Common myeloid progenitor, CD34-positive (primary cell): ENCODE results near the gene SPATA2L.

Experiments
- CTCF ChIA-PET: fragments of 350-600 bp; sonication (Branson Sonifier 250); formaldehyde crosslinking; loops from one replicate; lab custom pipeline; 2021; ENCODE audit warnings: antibody characterized with exemption; lab: Charles Lee
- POLR2A ChIA-PET: fragments of 350-600 bp; sonication (Branson Sonifier 250); formaldehyde crosslinking; loops from one replicate; lab custom pipeline; 2021; ENCODE audit warnings: antibody characterized with exemption; lab: Charles Lee
- DNase-seq, 3 donors: peaks; one replicate each; pipeline versions ENCODE4 v3.0.0 to v3.0.0-alpha.2; 2013
- H3K27ac ChIP-seq, 2 experiments: 1 replicate in 1 of 2; 2 replicates in 1 of 2; pipeline ENCODE4 v1.7.0; 2013; ENCODE audit warnings: inconsistent platforms in 2 of 2, low read length in 2 of 2, mild to moderate bottlenecking in 2 of 2, low read depth in 1 of 2, moderate library complexity in 1 of 2; ENCODE audit not compliant: severe bottlenecking in 2 of 2, insufficient read depth in 1 of 2, poor library complexity in 1 of 2
- H3K27me3 ChIP-seq, 5 experiments: replicated peaks in 2 of 5; 1 replicate in 3 of 5; 2 replicates in 2 of 5; pipeline versions ENCODE4 v1.6.1 to v1.7.0; 2013; ENCODE audit warnings: low read length in 4 of 5, mild to moderate bottlenecking in 2 of 5, moderate library complexity in 2 of 5, inconsistent platforms in 1 of 5; ENCODE audit not compliant: insufficient read depth in 5 of 5, control insufficient read depth in 4 of 5
- H3K36me3 ChIP-seq, 4 experiments: 1 replicate in 2 of 4; 2 replicates in 2 of 4; pipeline versions ENCODE4 v1.6.1 to v1.7.0; 2013; ENCODE audit warnings: low read length in 3 of 4, control low read depth in 1 of 4, mild to moderate bottlenecking in 1 of 4; ENCODE audit not compliant: control insufficient read depth in 4 of 4, insufficient read depth in 4 of 4
- H3K4me1 ChIP-seq, 4 experiments: 1 replicate in 3 of 4; 2 replicates in 1 of 4; pipeline versions ENCODE4 v1.6.1 to v1.7.1; 2013; ENCODE audit warnings: low read length in 3 of 4, mild to moderate bottlenecking in 3 of 4, control low read depth in 1 of 4, inconsistent platforms in 1 of 4, moderate library complexity in 1 of 4; ENCODE audit not compliant: control insufficient read depth in 4 of 4, insufficient read depth in 4 of 4; ENCODE audit errors: control extremely low read depth in 1 of 4
- H3K4me3 ChIP-seq, 7 experiments: 1 replicate in 4 of 7; 2 replicates in 3 of 7; pipeline versions ENCODE4 v1.5.1 to v1.7.0; 2013; ENCODE audit warnings: mild to moderate bottlenecking in 7 of 7, low read length in 6 of 7, moderate library complexity in 6 of 7, inconsistent platforms in 2 of 7, low read depth in 2 of 7, control low read depth in 1 of 7; ENCODE audit not compliant: insufficient read depth in 4 of 7, control insufficient read depth in 1 of 7; ENCODE audit errors: extremely low read depth in 1 of 7
- H3K9me3 ChIP-seq, 5 experiments: 1 replicate in 4 of 5; 2 replicates in 1 of 5; pipeline versions ENCODE4 v1.6.1 to v1.7.1; 2013; ENCODE audit warnings: low read length in 4 of 5, mild to moderate bottlenecking in 2 of 5, inconsistent platforms in 1 of 5, low read depth in 1 of 5, moderate library complexity in 1 of 5; ENCODE audit not compliant: control insufficient read depth in 4 of 5, insufficient read depth in 2 of 5; ENCODE audit errors: control extremely low read depth in 1 of 5
- WGBS: methylation state at CpG from one replicate; pipeline ENCODE4 v1.1.5; 2013; ENCODE audit not compliant: insufficient coverage; 5-methylcytosine and 5-hydroxymethylcytosine counted together

SPATA2L gene

DNA sequence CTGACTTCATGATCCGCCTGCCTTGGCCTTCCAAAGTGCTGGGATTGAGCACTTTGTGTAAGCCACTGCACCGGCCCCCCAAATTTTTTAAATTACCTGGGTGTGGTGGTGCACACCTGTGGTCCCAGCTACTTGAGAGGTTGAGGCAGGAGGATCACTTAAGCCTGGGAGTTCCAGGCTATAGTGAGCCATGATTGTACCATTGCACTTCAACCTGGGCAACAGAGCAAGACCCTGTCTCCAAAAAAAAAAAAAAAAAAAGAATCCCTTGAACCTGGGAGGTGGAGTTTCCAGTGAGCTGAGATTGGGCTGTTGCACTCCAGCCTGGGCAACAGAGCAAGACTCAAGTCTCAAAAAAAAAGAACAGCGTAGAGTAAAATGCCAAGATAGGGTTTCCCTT, 35.0 kb upstream of the SPATA2L start:
- ChIA-PET CTCF (interaction anchor here (0.7 to 1.1 kb wide), 2 partner anchors 13 to 973 kb away, joined by 3 to 5 read pairs; no protein-coding TSS in a partner anchor), POLR2A (interaction anchor here (1.3 kb wide), 1 partner anchor 14 kb away, joined by 6 read pairs; no protein-coding TSS in a partner anchor)
- Histone ChIP-seq H3K27ac (no peak overlapping the region), H3K36me3 (peaks cover 12 to 97% (median 77%) of the 10 kb centered on the region in 4 experiments), H3K27me3 (no peaks in the 10 kb centered on the region), H3K4me1 (no peaks in the 10 kb centered on the region), H3K4me3 (no peak overlapping the region), H3K9me3 (no peaks in the 10 kb centered on the region)
- no peak for DNase-seq
- 100% methylated on average over 2 of the region's 3 CpGs for WGBS

DNA sequence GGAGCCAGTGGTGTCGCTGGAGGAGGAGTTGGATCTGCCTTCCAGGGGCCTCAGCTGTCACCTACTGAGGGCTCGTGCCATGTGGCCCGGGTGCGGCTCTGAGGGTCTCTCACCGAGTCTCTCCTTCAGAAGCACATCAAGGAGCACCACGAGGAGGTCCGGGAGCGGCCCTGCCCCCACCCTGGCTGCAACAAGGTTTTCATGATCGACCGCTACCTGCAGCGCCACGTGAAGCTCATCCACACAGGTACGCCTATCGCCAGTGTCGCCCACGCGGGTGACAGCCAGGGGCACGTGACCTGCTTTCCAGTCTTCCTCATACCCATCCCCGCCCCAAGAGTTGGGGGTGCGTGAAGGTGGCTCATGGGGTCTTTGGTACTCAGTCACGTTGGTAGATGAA, 32.3 kb upstream of the SPATA2L start:
- DNase-seq, result no peak
- WGBS, result 90% methylated on average over 21 of the region's 21 CpGs
- peaks cover 12 to 99% (median 77%) of the 10 kb centered on the region in 4 experiments for H3K36me3 ChIP-seq
- H3K4me3 ChIP-seq, result no peak overlapping the region
- H3K9me3 ChIP-seq, result no peaks in the 10 kb centered on the region
- CTCF ChIA-PET, result interaction anchor here (2.4 kb wide), 1 partner anchor 27 kb away, joined by 7 read pairs; no protein-coding TSS in a partner anchor
- H3K27me3 ChIP-seq, result no peaks in the 10 kb centered on the region
- POLR2A ChIA-PET, result no interaction called here
- no peaks in the 10 kb centered on the region for H3K4me1 ChIP-seq
- no peak overlapping the region for H3K27ac ChIP-seq

DNA sequence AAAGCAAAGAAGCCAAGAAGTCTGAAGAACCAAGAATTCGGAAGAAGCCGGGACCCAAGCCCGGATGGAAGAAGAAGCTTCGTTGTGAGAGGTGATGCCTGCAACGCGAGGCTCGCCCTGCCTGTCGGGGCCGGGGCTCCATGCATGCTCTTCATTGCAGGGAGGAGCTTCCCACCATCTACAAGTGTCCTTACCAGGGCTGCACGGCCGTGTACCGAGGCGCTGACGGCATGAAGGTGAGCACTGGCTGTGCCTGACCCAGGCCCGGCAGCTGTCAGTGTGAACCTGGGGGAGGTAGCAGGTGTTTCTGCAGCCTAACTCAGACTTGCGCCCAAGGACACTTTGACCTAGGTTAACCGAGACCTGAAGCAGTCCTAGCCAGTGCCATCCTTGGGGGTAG, 31.8 kb upstream of the SPATA2L start:
- DNase-seq, result no peak
- no peaks in the 10 kb centered on the region for H3K27me3 ChIP-seq
- H3K9me3 ChIP-seq, result no peaks in the 10 kb centered on the region
- H3K27ac ChIP-seq, result no peak overlapping the region
- peaks cover 9 to 97% (median 75%) of the 10 kb centered on the region in 4 experiments for H3K36me3 ChIP-seq
- POLR2A ChIA-PET, result interaction anchor here (1.8 kb wide), 1 partner anchor 11 kb away, joined by 7 read pairs; no protein-coding TSS in a partner anchor
- no peak overlapping the region for H3K4me3 ChIP-seq
- CTCF ChIA-PET, result interaction anchor here (2.0 to 2.4 kb wide), 2 partner anchors 9 to 27 kb away, joined by 4 to 7 read pairs; no protein-coding TSS in a partner anchor
- no peaks in the 10 kb centered on the region for H3K4me1 ChIP-seq
- 97% methylated on average over 15 of the region's 17 CpGs for WGBS

DNA sequence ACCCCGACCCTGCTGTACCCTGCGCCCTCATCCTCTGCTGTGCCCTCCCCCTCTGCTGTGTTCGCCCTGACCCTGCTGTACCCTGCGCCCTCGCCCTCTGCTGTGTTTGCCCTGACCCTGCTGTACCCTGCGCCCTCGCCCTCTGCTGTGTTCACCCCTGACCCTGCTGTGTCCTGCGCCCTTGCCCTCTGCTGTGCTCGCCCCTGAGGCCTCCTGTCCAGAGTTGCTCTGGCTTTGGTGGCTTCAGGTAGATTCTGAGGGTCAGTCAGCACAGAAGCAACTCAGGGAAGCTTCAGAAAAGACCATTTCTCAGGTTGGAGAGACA, 31.4 kb upstream of the SPATA2L start:
- Histone ChIP-seq H3K4me3 (no peak overlapping the region), H3K27me3 (no peaks in the 10 kb centered on the region), H3K9me3 (no peaks in the 10 kb centered on the region), H3K36me3 (peaks cover 9 to 94% (median 73%) of the 10 kb centered on the region in 4 experiments), H3K27ac (no peak overlapping the region), H3K4me1 (no peaks in the 10 kb centered on the region)
- 97% methylated on average over 9 of the region's 9 CpGs for WGBS
- DNase-seq, result no peak
- CTCF ChIA-PET, result interaction anchor here (2.0 to 2.4 kb wide), 2 partner anchors 9 to 26 kb away, joined by 4 to 7 read pairs; no protein-coding TSS in a partner anchor
- POLR2A ChIA-PET, result interaction anchor here (1.8 kb wide), 1 partner anchor 10 kb away, joined by 7 read pairs; no protein-coding TSS in a partner anchor

DNA sequence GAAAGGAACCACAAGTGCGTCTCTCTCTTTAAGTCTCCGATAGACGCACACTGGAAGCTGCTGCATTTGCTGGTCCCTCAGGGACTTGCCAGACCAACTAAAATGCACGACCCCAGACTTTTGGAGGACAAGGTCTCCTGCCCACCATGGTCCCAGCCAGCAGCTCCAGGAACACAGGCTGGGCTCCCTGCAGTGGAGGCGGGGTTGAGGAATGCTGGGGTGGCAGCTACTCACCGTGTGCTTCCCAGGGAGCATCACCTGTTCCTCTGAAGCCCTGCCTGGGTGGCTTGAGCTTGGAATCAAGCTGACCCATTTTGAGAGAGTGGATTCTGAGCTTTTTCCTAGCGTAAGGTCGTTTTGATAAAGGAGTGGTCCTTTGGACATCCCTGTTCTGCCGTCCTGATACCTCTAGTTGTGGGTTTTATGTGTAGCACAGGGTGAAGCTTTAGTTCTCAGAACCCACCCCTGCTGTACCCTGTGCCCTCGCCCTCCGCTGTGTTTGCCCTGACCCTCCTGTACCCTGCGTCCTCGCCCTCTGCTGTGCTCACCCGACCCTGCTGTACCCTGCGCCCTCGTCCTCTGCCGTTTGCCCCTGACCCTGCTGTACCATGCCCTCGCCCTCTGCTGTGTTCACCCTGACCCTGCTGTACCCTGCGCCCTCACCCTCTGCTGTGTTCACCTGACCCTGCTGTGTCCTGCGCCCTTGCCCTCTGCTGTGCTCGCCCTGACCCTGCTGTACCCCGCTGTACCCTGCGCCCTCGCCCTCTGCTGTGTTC, 30.8 kb upstream of the SPATA2L start:
- 94% methylated on average over 24 of the region's 24 CpGs for WGBS

DNA sequence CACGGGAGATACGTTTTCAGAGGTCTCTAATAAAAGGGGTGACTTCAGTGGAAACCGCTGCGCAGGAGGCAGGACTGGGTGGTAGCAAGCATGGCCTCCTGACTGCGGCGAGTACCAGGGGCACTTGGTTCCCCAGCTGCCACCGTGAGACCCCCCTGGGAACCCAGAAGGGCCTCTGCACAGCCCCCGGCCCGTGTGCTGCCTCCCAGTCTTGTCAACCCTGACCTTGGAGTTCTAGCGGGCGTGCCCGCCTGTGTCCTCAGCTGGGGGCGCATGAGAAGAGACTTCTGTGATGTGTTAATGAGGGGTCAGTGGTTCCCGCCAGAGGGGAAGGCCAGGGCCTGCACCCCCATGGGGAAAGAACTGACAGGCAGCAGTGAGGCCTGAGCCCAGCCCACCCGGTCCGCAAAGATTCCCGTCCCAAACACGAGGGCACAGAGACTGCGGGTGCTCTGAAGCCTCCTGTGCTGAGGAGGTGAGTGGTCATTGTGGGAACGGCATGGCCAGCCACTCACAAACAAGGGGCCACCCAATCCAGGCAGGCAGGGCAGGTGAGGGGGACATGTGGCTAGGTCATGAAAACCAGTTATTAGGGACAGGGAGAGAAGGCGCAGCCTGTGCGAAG, 29.2 kb upstream of the SPATA2L start:
- H3K4me1 ChIP-seq, result no peaks in the 10 kb centered on the region
- CTCF ChIA-PET, result interaction anchor here (1.3 kb wide), 1 partner anchor 25 kb away, joined by 5 read pairs; no protein-coding TSS in a partner anchor
- no peak for DNase-seq
- POLR2A ChIA-PET, result interaction anchor here (1.3 kb wide), 1 partner anchor 8 kb away, joined by 3 read pairs; no protein-coding TSS in a partner anchor
- no peaks in the 10 kb centered on the region for H3K27me3 ChIP-seq
- peaks cover 11 to 92% (median 70%) of the 10 kb centered on the region in 4 experiments for H3K36me3 ChIP-seq
- H3K27ac ChIP-seq, result no peak overlapping the region
- 97% methylated on average over 13 of the region's 22 CpGs for WGBS
- no peak overlapping the region for H3K4me3 ChIP-seq
- no peaks in the 10 kb centered on the region for H3K9me3 ChIP-seq

More for the DNA sequence above, 30.8 kb upstream of the SPATA2L start:
- DNase-seq, result no peak
- H3K27ac ChIP-seq, result no peak overlapping the region
- H3K4me1 ChIP-seq, result no peaks in the 10 kb centered on the region
- no peaks in the 10 kb centered on the region for H3K27me3 ChIP-seq
- CTCF ChIA-PET, result interaction anchor here (2.0 to 2.4 kb wide), 2 partner anchors 8 to 26 kb away, joined by 4 to 7 read pairs; no protein-coding TSS in a partner anchor
- peaks cover 11 to 94% (median 73%) of the 10 kb centered on the region in 4 experiments for H3K36me3 ChIP-seq
- no peak overlapping the region for H3K4me3 ChIP-seq
- POLR2A ChIA-PET, result interaction anchor here (1.8 kb wide), 1 partner anchor 10 kb away, joined by 7 read pairs; no protein-coding TSS in a partner anchor
- no peaks in the 10 kb centered on the region for H3K9me3 ChIP-seq
